Upper lobe of left lung (tissue), 6 donors: Measurements from ENCODE around the gene CDX2. TPM values are rescaled to one million over a fixed set of nuclear protein-coding genes. Genes with fewer than 3 reads are reported as not detected.

Source experiments
- ATAC-seq, 2 donors: fragments of 200-7000 bp; cut with Tn5 transposase; one replicate each; pipeline ENCODE4 v1.9.1; 2022; ENCODE audit warnings: mild to moderate bottlenecking in 2 of 2, moderate library complexity in 2 of 2; ENCODE audit not compliant: low FRiP score in 2 of 2
- DNase-seq, 2 donors: peaks; one replicate each; pipeline ENCODE4 v3.0.0-alpha.2; 2019 to 2020
- H3K27ac ChIP-seq, 4 donors: fragments of 200-600 bp; sonication (generic); one replicate each; pipeline ENCODE4 v1.5.1; 2016 to 2019
- H3K27me3 ChIP-seq, 4 donors: fragments of 200-600 bp; sonication (generic); one replicate each; pipeline ENCODE4 v1.5.1; 2017 to 2019
- H3K36me3 ChIP-seq, 4 donors: fragments of 200-600 bp; sonication (generic); one replicate each; pipeline ENCODE4 v1.5.1; 2016 to 2019
- H3K4me1 ChIP-seq, 4 donors: fragments of 200-600 bp; sonication (generic); one replicate each; pipeline ENCODE4 v1.5.1; 2018 to 2019
- H3K4me3 ChIP-seq, 4 donors: fragments of 200-600 bp; sonication (generic); one replicate each; pipeline ENCODE4 v1.5.1; 2017 to 2019; ENCODE audit warnings: mild to moderate bottlenecking in 2 of 4, moderate library complexity in 1 of 4
- H3K9me3 ChIP-seq, 4 donors: fragments of 200-600 bp; sonication (generic); one replicate each; pipeline ENCODE4 v1.5.1; 2018 to 2019
- EP300 ChIP-seq, 4 donors: sonication (generic); formaldehyde crosslinking; IDR thresholded peaks; one replicate each; pipeline ENCODE4 v1.5.1; 2017; ENCODE audit warnings: antibody characterized with exemption in 4 of 4, control low read depth in 2 of 4
- POLR2A ChIP-seq, 4 donors: fragments of 450-650 bp; IDR thresholded peaks; one replicate each; pipeline ENCODE4 v1.5.1; 2016 to 2017; ENCODE audit warnings: antibody characterized with exemption in 4 of 4, mild to moderate bottlenecking in 2 of 4
- POLR2AphosphoS5 ChIP-seq, 2 donors: sonication (generic); formaldehyde crosslinking; IDR thresholded peaks; one replicate each; pipeline ENCODE4 v1.5.1; 2017; ENCODE audit warnings: antibody characterized with exemption in 2 of 2
- WGBS, 2 donors: methylation state at CpG; one replicate each; pipeline ENCODE4 v1.1.5; 2017 to 2018; 5-methylcytosine and 5-hydroxymethylcytosine counted together
- total RNA-seq, 6 donors: library from RNA; depleted of rRNA in 4 of 6; stranded (reverse); fragments of >200 nt in 4 of 6; gene quantifications; one replicate each; pipeline versions ENCODE4 v1.1.0 to v1.2.1, GENCODE V29; 2016 to 2021
- TF ChIP-seq, protein P1 (sequence below), 6 experiments: fragments of 450-650 bp in 4 of 6; fragments of 200-600 bp in 2 of 6; sonication (generic) in 2 of 6; IDR thresholded peaks; one replicate each; pipeline ENCODE4 v1.5.1; 2016 to 2019; ENCODE audit warnings: antibody characterized with exemption in 6 of 6
- donor health status: DM: no; HTN: no; CAD: no; lungs with moderate emphysema.
- donor health status: DM: no; HTN: yes; CAD: no; lungs with severe emphysema.

Gene CDX2
- total RNA-seq, 6 donors from 2014 or later: 0.14 TPM; not detected in 5

DNA sequence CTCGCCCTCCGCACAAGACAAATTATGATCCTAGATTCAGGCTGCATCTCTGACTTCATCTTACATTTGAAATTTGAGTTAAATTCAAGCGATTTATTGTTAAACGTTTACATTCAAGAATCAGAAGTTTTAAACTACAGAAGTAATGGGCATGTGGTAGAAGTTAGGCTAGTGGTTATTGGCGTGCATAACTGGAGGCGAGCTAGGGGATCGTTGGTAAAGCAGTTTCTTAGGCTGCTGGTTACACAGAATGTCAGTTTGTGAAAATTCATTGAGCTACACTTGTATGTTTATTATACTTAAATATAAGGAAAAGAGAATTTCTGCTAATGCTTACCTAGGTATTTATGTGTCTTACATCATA, 733 bp upstream of the CDX2 start:
- 12 to 14% methylated on average over 7 of the region's 7 CpGs for WGBS, 2 donors
- no peak for DNase-seq
- peaks cover 3 to 79% (median 47%) of the 10 kb centered on the region in 4 donors for H3K27me3 ChIP-seq

GRCh38 chr13:27968316-27969081, 616 bp downstream of the CDX2 start:
- Histone ChIP-seq H3K9me3 (no peaks in the 10 kb centered on the region), H3K27ac (no peak overlapping the region), H3K36me3 (no peaks in the 10 kb centered on the region), H3K4me1 (peaks cover 4 to 42% (median 15%) of the 10 kb centered on the region in 4 donors), H3K4me3 (peak overlapping the region in 1 of 4 donors; percentile 24), H3K27me3 (peaks cover 3 to 81% (median 49%) of the 10 kb centered on the region in 4 donors)
- 1 to 4% methylated on average over 18 to 27 of the region's 86 CpGs for WGBS, 2 donors
- TF ChIP-seq POLR2AphosphoS5 (IDR thresholded peaks at IDR 0.05) (no peak), POLR2A (IDR thresholded peaks at IDR 0.05) (no peak), EP300 (IDR thresholded peaks at IDR 0.05) (no peak)
- TF ChIP-seq, protein P1, sequence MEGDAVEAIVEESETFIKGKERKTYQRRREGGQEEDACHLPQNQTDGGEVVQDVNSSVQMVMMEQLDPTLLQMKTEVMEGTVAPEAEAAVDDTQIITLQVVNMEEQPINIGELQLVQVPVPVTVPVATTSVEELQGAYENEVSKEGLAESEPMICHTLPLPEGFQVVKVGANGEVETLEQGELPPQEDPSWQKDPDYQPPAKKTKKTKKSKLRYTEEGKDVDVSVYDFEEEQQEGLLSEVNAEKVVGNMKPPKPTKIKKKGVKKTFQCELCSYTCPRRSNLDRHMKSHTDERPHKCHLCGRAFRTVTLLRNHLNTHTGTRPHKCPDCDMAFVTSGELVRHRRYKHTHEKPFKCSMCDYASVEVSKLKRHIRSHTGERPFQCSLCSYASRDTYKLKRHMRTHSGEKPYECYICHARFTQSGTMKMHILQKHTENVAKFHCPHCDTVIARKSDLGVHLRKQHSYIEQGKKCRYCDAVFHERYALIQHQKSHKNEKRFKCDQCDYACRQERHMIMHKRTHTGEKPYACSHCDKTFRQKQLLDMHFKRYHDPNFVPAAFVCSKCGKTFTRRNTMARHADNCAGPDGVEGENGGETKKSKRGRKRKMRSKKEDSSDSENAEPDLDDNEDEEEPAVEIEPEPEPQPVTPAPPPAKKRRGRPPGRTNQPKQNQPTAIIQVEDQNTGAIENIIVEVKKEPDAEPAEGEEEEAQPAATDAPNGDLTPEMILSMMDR (IDR thresholded peaks at IDR 0.05): no peak
- DNase-seq (peak in 1 of 2 donors; percentile 79), ATAC-seq (peak in 1 of 2 donors; percentile 6)

More for the DNA sequence above, 733 bp upstream of the CDX2 start:
- TF ChIP-seq, protein P1 (IDR thresholded peaks at IDR 0.05): no peak
- TF ChIP-seq EP300 (IDR thresholded peaks at IDR 0.05) (no peak), POLR2A (IDR thresholded peaks at IDR 0.05) (no peak), POLR2AphosphoS5 (IDR thresholded peaks at IDR 0.05) (no peak)
- H3K4me1 ChIP-seq: peaks cover 4 to 42% (median 15%) of the 10 kb centered on the region in 4 donors
- no peak for ATAC-seq
- no peaks in the 10 kb centered on the region for H3K9me3 ChIP-seq
- H3K36me3 ChIP-seq: no peaks in the 10 kb centered on the region
- no peak overlapping the region for H3K27ac ChIP-seq
- H3K4me3 ChIP-seq: no peak overlapping the region

DNA sequence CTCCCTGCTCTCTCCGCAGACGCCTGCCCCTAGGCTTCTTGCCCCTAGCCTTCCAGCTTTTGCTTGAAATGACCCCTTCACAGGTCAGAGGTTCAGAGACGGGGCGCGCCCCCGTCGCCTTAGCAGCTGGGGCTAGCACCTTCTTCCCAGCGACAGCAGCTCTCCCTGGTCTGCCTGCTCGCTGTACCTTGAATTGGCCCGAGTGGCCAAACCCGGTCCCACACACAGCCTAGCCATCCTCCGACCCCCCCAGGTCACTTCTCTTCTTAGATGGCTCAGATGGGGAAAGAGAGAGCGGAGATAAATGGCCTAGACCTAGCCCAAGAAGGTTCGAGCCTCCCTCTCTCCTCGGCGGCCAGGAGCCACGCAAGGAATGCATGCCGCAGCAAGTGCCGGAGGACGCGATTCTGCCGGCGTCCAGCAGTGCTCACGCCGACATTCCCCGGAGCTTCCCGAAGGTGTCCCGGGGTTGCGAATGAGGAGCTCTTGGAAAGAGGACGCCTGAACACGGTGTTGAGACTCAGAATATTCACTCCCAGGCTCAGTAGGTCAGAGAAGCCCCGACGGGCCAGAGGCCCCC, 1.3 kb downstream of the CDX2 start:
- 3 to 5% methylated on average over 12 to 33 of the region's 33 CpGs for WGBS, 2 donors
- H3K27me3 ChIP-seq: peaks cover 3 to 84% (median 46%) of the 10 kb centered on the region in 4 donors
- peaks cover 4 to 42% (median 15%) of the 10 kb centered on the region in 4 donors for H3K4me1 ChIP-seq
- peak overlapping the region in 1 of 4 donors; percentile 24 for H3K4me3 ChIP-seq
- TF ChIP-seq POLR2A (IDR thresholded peaks at IDR 0.05): no peak
- TF ChIP-seq, protein P1 (IDR thresholded peaks at IDR 0.05): no peak
- no peak for TF ChIP-seq EP300 (IDR thresholded peaks at IDR 0.05)
- TF ChIP-seq POLR2AphosphoS5 (IDR thresholded peaks at IDR 0.05): no peak
- H3K27ac ChIP-seq: no peak overlapping the region
- no peaks in the 10 kb centered on the region for H3K36me3 ChIP-seq
- H3K9me3 ChIP-seq: no peaks in the 10 kb centered on the region
- DNase-seq: no peak
- ATAC-seq: no peak

DNA sequence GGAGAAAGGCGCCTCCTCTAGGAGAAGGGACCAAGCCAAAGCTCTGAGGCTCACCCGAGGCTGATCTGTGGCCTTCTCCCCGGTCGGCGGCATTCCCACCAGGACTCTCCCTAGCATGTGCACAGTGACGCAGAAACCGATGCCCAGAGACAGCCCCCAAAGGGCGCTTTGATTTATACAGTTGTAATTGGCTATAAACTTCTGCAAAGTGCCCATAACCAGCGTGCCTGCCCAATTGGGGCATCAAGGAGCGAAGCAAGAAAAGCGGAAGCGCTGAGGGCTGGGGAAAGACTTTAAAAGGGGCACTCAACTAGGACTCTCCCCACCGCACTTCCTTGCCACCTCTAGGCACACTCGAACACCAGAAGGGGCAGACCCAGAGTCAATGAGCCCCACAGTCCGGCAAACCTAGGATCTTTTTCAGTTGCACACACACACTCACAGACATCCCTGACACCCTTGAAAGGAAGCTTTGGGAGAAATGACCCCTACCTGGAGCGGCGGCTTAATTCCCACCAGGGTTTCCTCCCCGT, 1.8 kb downstream of the CDX2 start:
- H3K36me3 ChIP-seq: no peaks in the 10 kb centered on the region
- no peak for TF ChIP-seq POLR2AphosphoS5 (IDR thresholded peaks at IDR 0.05)
- no peak for TF ChIP-seq POLR2A (IDR thresholded peaks at IDR 0.05)
- TF ChIP-seq EP300 (IDR thresholded peaks at IDR 0.05): no peak
- TF ChIP-seq, protein P1 (IDR thresholded peaks at IDR 0.05): no peak
- peak overlapping the region in 1 of 4 donors; percentile 24 for H3K4me3 ChIP-seq
- no peak for ATAC-seq
- no peak for DNase-seq
- H3K27me3 ChIP-seq: peaks cover 3 to 86% (median 47%) of the 10 kb centered on the region in 4 donors
- H3K4me1 ChIP-seq: peaks cover 4 to 42% (median 15%) of the 10 kb centered on the region in 4 donors
- no peak overlapping the region for H3K27ac ChIP-seq
- H3K9me3 ChIP-seq: no peaks in the 10 kb centered on the region
- 3 to 6% methylated on average over 17 to 18 of the region's 18 CpGs for WGBS, 2 donors
